WTC11 (cell line): ENCODE data around the gene BLMH.

ENCODE experiments used
- ATF1 ChIP-seq: sonication (generic); formaldehyde crosslinking; IDR thresholded peaks from 2 replicates; pipeline ENCODE4 v1.8.1; 2023; ENCODE audit warnings: mild to moderate bottlenecking, moderate library complexity, missing genetic modification reagents
- CREB1 ChIP-seq: sonication (generic); formaldehyde crosslinking; IDR thresholded peaks from 2 replicates; pipeline ENCODE4 v1.8.0; 2023; ENCODE audit warnings: mild to moderate bottlenecking, missing genetic modification reagents
- E2F4 ChIP-seq: sonication (generic); formaldehyde crosslinking; IDR thresholded peaks from 2 replicates; pipeline ENCODE4 v1.8.1; 2022; ENCODE audit warnings: low read depth, mild to moderate bottlenecking, moderate library complexity, missing genetic modification reagents, borderline replicate concordance
- ELF4 ChIP-seq: sonication (generic); formaldehyde crosslinking; IDR thresholded peaks from 2 replicates; pipeline ENCODE4 v1.8.1; 2022; ENCODE audit warnings: low read depth, mild to moderate bottlenecking, moderate library complexity, missing genetic modification reagents
- ETV6 ChIP-seq: sonication (generic); formaldehyde crosslinking; IDR thresholded peaks from 2 replicates; pipeline ENCODE4 v1.8.1; 2022; ENCODE audit warnings: mild to moderate bottlenecking, missing genetic modification reagents
- FOXP1 ChIP-seq: sonication (generic); formaldehyde crosslinking; IDR thresholded peaks from 2 replicates; pipeline ENCODE4 v1.8.0; 2022; ENCODE audit warnings: missing genetic modification reagents, mild to moderate bottlenecking, moderate library complexity, borderline replicate concordance
- NFYB ChIP-seq: sonication (generic); formaldehyde crosslinking; conservative IDR thresholded peaks from 2 replicates; pipeline ENCODE4 v1.8.0; 2022; ENCODE audit warnings: low read depth, missing genetic modification reagents
- NR2C2 ChIP-seq: sonication (generic); formaldehyde crosslinking; IDR thresholded peaks from 2 replicates; pipeline ENCODE4 v1.8.0; 2022; ENCODE audit warnings: mild to moderate bottlenecking, missing genetic modification reagents
- TF ChIP-seq, protein P1 (sequence below): sonication (generic); formaldehyde crosslinking; IDR thresholded peaks from 2 replicates; pipeline ENCODE4 v1.8.0; 2023; ENCODE audit warnings: missing genetic modification reagents
- TF ChIP-seq, protein P2 (sequence below): fragments of 200-600 bp; IDR thresholded peaks from 2 replicates; pipeline ENCODE4 v1.8.0; 2022; ENCODE audit warnings: antibody characterized with exemption
- TF ChIP-seq, protein P3 (sequence below): sonication (generic); formaldehyde crosslinking; IDR thresholded peaks from 2 replicates; pipeline ENCODE4 v1.8.1; 2023; ENCODE audit warnings: mild to moderate bottlenecking, missing genetic modification reagents, moderate library complexity

DNA sequence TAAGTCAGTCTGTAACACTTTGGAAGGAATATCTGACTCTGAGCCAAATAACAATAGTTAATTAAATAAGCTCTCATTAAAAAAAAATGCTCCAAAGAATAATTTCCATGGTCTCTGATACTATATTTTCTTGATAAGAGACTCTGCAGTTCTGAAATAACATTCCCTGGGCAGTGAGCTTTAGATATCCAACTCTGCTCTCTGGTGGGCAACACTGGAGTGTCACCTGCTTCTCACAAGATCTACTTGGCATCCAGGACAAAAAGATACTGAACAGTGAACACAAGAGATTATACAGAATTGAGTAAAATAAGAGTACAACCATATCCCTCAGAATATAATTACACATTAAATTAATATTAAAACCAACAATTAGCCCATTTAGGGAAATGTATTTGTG is 13.7 kb downstream of the BLMH start:
- TF ChIP-seq ETV6 (CRISPR knock-in tag) (no peak), NR2C2 (CRISPR knock-in tag) (no peak), E2F4 (CRISPR knock-in tag) (no peak), NFYB (CRISPR knock-in tag) (no peak), CREB1 (CRISPR knock-in tag) (no peak), FOXP1 (no peak), ELF4 (no peak), ATF1 (CRISPR knock-in tag) (no peak)
- TF ChIP-seq, protein P1, sequence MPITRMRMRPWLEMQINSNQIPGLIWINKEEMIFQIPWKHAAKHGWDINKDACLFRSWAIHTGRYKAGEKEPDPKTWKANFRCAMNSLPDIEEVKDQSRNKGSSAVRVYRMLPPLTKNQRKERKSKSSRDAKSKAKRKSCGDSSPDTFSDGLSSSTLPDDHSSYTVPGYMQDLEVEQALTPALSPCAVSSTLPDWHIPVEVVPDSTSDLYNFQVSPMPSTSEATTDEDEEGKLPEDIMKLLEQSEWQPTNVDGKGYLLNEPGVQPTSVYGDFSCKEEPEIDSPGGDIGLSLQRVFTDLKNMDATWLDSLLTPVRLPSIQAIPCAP (CRISPR knock-in tag), result no peak
- TF ChIP-seq, protein P2, sequence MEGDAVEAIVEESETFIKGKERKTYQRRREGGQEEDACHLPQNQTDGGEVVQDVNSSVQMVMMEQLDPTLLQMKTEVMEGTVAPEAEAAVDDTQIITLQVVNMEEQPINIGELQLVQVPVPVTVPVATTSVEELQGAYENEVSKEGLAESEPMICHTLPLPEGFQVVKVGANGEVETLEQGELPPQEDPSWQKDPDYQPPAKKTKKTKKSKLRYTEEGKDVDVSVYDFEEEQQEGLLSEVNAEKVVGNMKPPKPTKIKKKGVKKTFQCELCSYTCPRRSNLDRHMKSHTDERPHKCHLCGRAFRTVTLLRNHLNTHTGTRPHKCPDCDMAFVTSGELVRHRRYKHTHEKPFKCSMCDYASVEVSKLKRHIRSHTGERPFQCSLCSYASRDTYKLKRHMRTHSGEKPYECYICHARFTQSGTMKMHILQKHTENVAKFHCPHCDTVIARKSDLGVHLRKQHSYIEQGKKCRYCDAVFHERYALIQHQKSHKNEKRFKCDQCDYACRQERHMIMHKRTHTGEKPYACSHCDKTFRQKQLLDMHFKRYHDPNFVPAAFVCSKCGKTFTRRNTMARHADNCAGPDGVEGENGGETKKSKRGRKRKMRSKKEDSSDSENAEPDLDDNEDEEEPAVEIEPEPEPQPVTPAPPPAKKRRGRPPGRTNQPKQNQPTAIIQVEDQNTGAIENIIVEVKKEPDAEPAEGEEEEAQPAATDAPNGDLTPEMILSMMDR, result no peak
- TF ChIP-seq, protein P3, sequence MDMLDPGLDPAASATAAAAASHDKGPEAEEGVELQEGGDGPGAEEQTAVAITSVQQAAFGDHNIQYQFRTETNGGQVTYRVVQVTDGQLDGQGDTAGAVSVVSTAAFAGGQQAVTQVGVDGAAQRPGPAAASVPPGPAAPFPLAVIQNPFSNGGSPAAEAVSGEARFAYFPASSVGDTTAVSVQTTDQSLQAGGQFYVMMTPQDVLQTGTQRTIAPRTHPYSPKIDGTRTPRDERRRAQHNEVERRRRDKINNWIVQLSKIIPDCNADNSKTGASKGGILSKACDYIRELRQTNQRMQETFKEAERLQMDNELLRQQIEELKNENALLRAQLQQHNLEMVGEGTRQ (CRISPR knock-in tag), result no peak
